Right lung (tissue), 5 donors: ENCODE data around the gene PGAP6. TPM values are rescaled to one million over a fixed set of nuclear protein-coding genes. Genes with fewer than 3 reads are reported as not detected.
"Not testable (repeated sequence)": the region's sequence is repeated elsewhere in the genome, so short reads cannot be mapped to it uniquely, and the experiment has no call there.

Experiments used
- DNase-seq, 2 donors: peaks; one replicate each; pipeline ENCODE4 v3.0.0-alpha.2; 2013
- polyA plus RNA-seq, 5 donors: library from polyadenylated mRNA; unstranded; fragments of 120-200 nt; gene quantifications; one replicate each; pipeline versions ENCODE4 v1.2.1 to v1.2.3, GENCODE V29; 2013; ENCODE audit warnings: inconsistent platforms in 1 of 5, low replicate concordance in 1 of 5; ENCODE audit not compliant: insufficient read length in 5 of 5, insufficient read depth in 1 of 5

Gene PGAP6
- polyA plus RNA-seq, 5 donors: 32.5 to 52.5 (median 37.7) TPM

GRCh38 chr16:405548-406506 lies 24.0 kb upstream of the PGAP6 start:
- DNase-seq: no peak

- no peak for DNase-seq
Measured at GRCh38 chr16:404971-405486, 23.3 kb upstream of the PGAP6 start.

GRCh38 chr16:401468-402348 lies 19.9 kb upstream of the PGAP6 start, which contains the start of gene DECR2:
DECR2 (plus strand) TSS chr16:401885; CDS start chr16:401964, 79 bp downstream.
- peak; percentile 90 for DNase-seq

GRCh38 chr16:400061-400591 lies 18.3 kb upstream of the PGAP6 start:
- DNase-seq: no peak

- DNase-seq: no peak
Measured at GRCh38 chr16:399340-400019, 17.7 kb upstream of the PGAP6 start.

GRCh38 chr16:398561-399339 lies 17.0 kb upstream of the PGAP6 start:
- DNase-seq: no peak

- peak in 1 of 2 donors; percentile 48 for DNase-seq
Measured at GRCh38 chr16:397736-398332, 16.1 kb upstream of the PGAP6 start.

- DNase-seq: no peak
Measured at GRCh38 chr16:397135-397661, 15.4 kb upstream of the PGAP6 start, which contains the start of gene NME4. NME4 (plus strand) TSS chr16:397199; CDS start chr16:397223, 24 bp downstream.

GRCh38 chr16:396605-397004 lies 14.8 kb upstream of the PGAP6 start:
- no peak for DNase-seq

GRCh38 chr16:396199-396598 lies 14.4 kb upstream of the PGAP6 start:
- no peak for DNase-seq

GRCh38 chr16:392450-393030 lies 10.8 kb upstream of the PGAP6 start:
- no peak for DNase-seq

GRCh38 chr16:391885-392335 lies 10.1 kb upstream of the PGAP6 start:
- DNase-seq: no peak

- no peak for DNase-seq
Measured at GRCh38 chr16:389352-389751, 7.6 kb upstream of the PGAP6 start.

GRCh38 chr16:387761-388666 lies 6.2 kb upstream of the PGAP6 start:
- not testable (repeated sequence) for DNase-seq

- no peak for DNase-seq
Measured at GRCh38 chr16:386641-387156, 4.9 kb upstream of the PGAP6 start.

- DNase-seq: no peak
Measured at GRCh38 chr16:383326-384051, 1.7 kb upstream of the PGAP6 start.
